ENCODE measurements around the gene KRTAP5-1. TPM values are rescaled to one million over a fixed set of nuclear protein-coding genes. Genes with fewer than 3 reads are reported as not detected.

The KRTAP5-1 gene
- total RNA-seq, 4 donors from 2014 or later: not detected

GRCh38 chr11:1547467-1548098 lies 37.5 kb downstream of the KRTAP5-1 start:
- Histone ChIP-seq H3K9me3 (no peaks in the 10 kb centered on the region), H3K27ac (peak overlapping the region; percentile 82 to 99 (median 90)), H3K4me1 (peaks cover 16 to 26% of the 10 kb centered on the region in 2 donors), H3K27me3 (no peaks in the 10 kb centered on the region), H3K4me3 (peak overlapping the region; percentile 45 to 65 (median 56)), H3K36me3 (no peaks in the 10 kb centered on the region)
- in situ Hi-C loops (cut with MboI; ENCODE audit: low sequenced_read_pairs in 4 of 4) (no loop called here), intact Hi-C loops (cut with DNase I; ENCODE audit: low total_unique reads) (loop anchor here (1.0 to 5.0 kb wide), 2 partner anchors 12 to 40 kb away; partner anchors contain the start of gene KRTAP5-1)
- TF ChIP-seq CTCF (IDR thresholded peaks at IDR 0.05 in 4 of 5, conservative IDR thresholded peaks at IDR 0.05 in 1 of 5): no peak
- no peak for TF ChIP-seq POLR2A (IDR thresholded peaks at IDR 0.05)
- ATAC-seq (peak; percentile 18 to 23), DNase-seq (no peak)

GRCh38 chr11:1546536-1547466 lies 38.3 kb downstream of the KRTAP5-1 start:
- Histone ChIP-seq H3K27ac (peak overlapping the region; percentile 82 to 99 (median 90)), H3K36me3 (no peaks in the 10 kb centered on the region), H3K4me3 (peak overlapping the region; percentile 45 to 65 (median 56)), H3K9me3 (no peaks in the 10 kb centered on the region), H3K4me1 (peaks cover 12 to 22% of the 10 kb centered on the region in 2 donors), H3K27me3 (no peaks in the 10 kb centered on the region)
- intact Hi-C loops (cut with DNase I; ENCODE audit: low total_unique reads): loop anchor here (1.0 to 5.0 kb wide), 4 partner anchors 12 to 82 kb away; partner anchors contain the start of gene KRTAP5-1
- DNase-seq: peak in 1 of 2 donors; percentile 54
- ATAC-seq: peak; percentile 67 to 69
- TF ChIP-seq CTCF (IDR thresholded peaks at IDR 0.05 in 4 of 5, conservative IDR thresholded peaks at IDR 0.05 in 1 of 5) (peak; percentile 72 to 97 (median 92)), POLR2A (IDR thresholded peaks at IDR 0.05) (peak; percentile 43 to 52)
- in situ Hi-C loops (cut with MboI; ENCODE audit: low sequenced_read_pairs in 4 of 4): no loop called here

- no peak for DNase-seq
- no peak overlapping the region for H3K27ac ChIP-seq
- intact Hi-C loops (cut with DNase I; ENCODE audit: low total_unique reads): loop anchor here (1.0 to 5.0 kb wide), 3 partner anchors 28 to 82 kb away; partner anchors contain the start of gene KRTAP5-1
Observed at GRCh38 chr11:1546077-1546535, 39.0 kb downstream of the KRTAP5-1 start.

GRCh38 chr11:1545432-1545831 lies 39.7 kb downstream of the KRTAP5-1 start:
- TF ChIP-seq CTCF (IDR thresholded peaks at IDR 0.05 in 4 of 5, conservative IDR thresholded peaks at IDR 0.05 in 1 of 5) (no peak), POLR2A (IDR thresholded peaks at IDR 0.05) (no peak)
- Histone ChIP-seq H3K36me3 (no peaks in the 10 kb centered on the region), H3K27ac (no peak overlapping the region), H3K4me3 (no peak overlapping the region), H3K27me3 (no peaks in the 10 kb centered on the region), H3K9me3 (no peaks in the 10 kb centered on the region), H3K4me1 (peaks cover 12 to 22% of the 10 kb centered on the region in 2 donors)
- no peak for ATAC-seq
- intact Hi-C loops (cut with DNase I; ENCODE audit: low total_unique reads): loop anchor here (5.0 kb wide), 1 partner anchor 42 kb away; the partner anchor contains the start of gene KRTAP5-1
- DNase-seq: no peak
- in situ Hi-C loops (cut with MboI; ENCODE audit: low sequenced_read_pairs in 4 of 4): no loop called here

More at GRCh38 chr11:1546077-1546535, 39.0 kb downstream of the KRTAP5-1 start:
- no peaks in the 10 kb centered on the region for H3K9me3 ChIP-seq
- no peaks in the 10 kb centered on the region for H3K36me3 ChIP-seq
- no peak for ATAC-seq
- H3K4me3 ChIP-seq: no peak overlapping the region
- no peaks in the 10 kb centered on the region for H3K27me3 ChIP-seq
- peaks cover 12 to 22% of the 10 kb centered on the region in 2 donors for H3K4me1 ChIP-seq
- no peak for TF ChIP-seq CTCF (IDR thresholded peaks at IDR 0.05 in 4 of 5, conservative IDR thresholded peaks at IDR 0.05 in 1 of 5)
- TF ChIP-seq POLR2A (IDR thresholded peaks at IDR 0.05): no peak
- in situ Hi-C loops (cut with MboI; ENCODE audit: low sequenced_read_pairs in 4 of 4): no loop called here
